NCI-H69 (cell line): Measurements from ENCODE around the gene PSD2.

ENCODE experiments used
- DNase-seq: peaks from one replicate; lab custom pipeline; 2025; lab: John Stamatoyannopoulos, UW

Gene PSD2

GRCh38 chr5:139811274-139811607, 15.6 kb downstream of the PSD2 start:
- DNase-seq = no peak

DNA sequence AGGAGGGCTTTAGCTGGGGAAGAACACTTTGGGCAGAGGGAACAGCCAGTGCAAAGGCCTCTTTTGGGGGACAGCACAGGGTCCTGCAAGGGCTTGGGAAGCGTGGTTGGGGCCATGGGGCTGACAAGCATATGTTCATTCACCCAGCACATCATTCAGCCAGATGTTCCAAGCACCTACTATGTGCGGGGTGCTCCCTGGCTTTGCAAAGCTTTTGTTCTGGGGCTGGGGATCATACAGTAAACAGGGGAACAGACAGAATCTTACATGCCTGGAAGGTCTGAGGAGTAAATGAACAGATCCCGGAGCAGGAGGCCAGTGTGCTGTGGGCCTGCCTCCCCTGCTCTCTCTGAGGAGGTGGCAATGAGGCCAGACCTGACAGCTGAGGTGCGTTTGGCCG, 16.7 kb downstream of the PSD2 start:
- no peak for DNase-seq

- DNase-seq = no peak
Measured at GRCh38 chr5:139812836-139813805, 17.5 kb downstream of the PSD2 start.

DNA sequence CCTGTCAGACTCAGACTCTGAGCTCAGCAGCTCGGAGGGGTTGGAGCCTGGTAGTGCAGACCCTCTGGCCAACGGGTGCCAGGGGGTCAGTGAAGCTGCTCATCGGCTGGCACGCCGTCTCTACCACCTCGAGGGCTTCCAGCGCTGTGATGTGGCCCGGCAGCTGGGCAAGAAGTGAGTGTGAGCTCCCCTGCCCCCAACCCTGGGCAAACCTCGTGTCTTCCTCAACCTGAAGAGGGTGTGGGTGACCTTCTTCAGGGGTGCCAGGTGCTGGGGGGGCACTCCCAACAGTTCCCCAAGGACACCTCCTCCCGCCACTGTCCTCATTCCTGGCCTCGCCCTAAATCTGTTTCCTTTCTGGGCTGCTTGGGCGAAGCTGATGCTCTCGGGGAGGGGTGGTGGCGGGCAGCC, 18.6 kb downstream of the PSD2 start:
- DNase-seq = no peak

DNA sequence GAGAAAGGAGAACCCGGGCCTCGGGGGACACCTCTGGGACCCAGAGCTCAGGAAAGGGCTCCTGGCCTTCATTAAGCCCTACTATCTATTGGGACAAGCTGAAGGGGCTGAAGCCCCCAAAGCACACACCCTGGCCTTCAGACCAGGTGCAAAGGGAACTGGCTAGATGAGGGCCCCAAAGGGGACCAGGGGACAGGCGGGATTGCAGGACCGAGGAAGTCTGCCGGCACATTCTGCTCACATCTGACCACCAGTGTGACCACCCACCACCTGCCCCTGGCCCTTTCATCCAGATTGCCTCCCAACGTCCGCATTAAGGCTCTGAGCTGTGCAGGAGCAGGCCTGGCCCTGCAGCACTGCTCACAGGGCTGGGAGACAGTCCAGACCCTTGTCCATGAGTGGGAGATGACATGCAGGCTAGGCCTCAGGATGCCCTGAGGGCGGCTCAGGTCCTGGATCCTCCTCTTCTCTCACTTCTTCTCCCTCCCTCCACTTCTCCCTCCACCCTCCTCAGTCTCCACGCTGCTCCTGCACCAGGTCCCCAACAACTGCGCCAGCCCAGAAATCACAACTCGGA, 19.2 kb downstream of the PSD2 start:
- no peak for DNase-seq

- DNase-seq = no peak
Measured at GRCh38 chr5:139816566-139816965, 21.0 kb downstream of the PSD2 start.

DNA sequence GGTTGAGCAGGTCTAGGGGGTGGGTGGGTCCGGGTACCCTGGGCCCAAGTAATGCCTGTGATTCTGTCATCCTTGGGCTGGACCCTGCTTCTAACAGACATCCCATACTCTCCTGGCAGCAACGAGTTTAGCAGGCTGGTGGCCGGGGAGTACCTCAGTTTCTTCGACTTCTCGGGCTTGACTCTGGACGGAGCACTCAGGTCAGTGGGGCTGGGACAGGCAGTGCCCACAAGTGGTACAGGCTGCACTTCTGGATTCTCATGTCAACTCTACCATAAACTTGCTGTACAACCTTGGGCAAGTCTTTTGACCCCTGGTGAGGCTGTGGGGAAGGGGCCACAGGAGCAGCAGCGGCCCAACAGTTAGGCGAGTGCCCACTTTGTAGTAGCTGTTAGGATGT, 21.8 kb downstream of the PSD2 start:
- DNase-seq = no peak

DNA sequence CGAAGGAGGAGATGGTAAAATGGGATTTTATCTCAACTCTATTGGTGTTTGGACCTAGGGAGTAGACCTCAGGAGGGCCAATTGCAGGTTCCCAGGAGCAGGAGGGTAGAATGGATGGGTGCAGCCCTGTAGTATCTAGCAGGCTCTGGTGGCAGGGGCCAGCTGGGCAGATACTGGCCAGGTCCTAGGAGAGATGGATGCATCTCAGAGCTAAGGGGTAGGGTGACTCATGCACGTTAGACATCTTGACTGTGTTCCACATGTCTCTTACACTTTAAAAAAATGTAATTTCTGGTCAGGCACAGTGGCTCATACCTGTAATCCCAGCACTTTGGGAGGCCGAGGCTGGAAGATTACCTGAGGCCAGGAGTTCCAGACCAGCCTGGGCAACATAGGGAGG, 22.4 kb downstream of the PSD2 start:
- DNase-seq = no peak

DNA sequence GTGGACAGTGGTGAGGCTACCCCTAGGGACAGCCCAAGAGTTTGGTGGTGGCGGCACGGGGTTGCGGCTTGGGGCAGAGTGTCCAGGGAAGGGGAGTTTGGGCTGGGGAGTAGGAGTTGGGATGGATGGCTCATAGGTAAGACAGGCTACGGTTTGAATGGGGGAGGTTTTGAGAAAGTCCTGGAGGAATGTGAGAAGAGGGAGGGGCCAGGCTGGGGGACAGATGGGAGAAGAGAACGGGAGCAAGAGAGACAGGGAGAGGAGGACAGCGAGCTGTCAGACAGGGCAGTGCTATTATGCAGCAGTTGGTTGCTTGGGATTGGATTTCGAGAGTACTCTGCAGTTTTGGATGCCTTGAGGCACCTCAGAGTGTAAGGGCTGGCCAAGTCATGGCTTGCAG, 24.5 kb downstream of the PSD2 start:
- no peak for DNase-seq

DNA sequence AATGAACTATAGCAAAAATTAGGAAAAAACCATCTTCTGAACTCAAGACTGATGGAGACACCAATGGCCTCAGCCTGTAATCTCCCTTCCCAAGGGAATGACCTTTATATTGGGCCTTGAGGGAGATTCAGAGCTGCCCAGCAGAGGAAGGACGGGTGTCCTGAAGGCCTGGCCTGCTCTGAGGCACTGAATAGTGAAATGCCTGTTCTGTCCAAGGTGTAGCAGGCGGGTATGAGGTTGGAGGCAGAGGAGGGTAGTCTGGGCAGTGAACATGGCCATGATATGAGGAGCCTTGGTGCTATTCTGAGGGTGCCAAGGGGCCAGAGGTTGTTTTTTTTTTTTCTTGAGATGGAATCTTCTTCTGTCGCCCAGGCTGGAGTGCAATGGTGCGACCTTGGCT, 25.0 kb downstream of the PSD2 start:
- DNase-seq = no peak

- no peak for DNase-seq
Measured at GRCh38 chr5:139821806-139822552, 26.4 kb downstream of the PSD2 start.

GRCh38 chr5:139822553-139823425, 27.2 kb downstream of the PSD2 start:
- DNase-seq = no peak

- no peak for DNase-seq
Measured at GRCh38 chr5:139823757-139824355, 28.2 kb downstream of the PSD2 start.

DNA sequence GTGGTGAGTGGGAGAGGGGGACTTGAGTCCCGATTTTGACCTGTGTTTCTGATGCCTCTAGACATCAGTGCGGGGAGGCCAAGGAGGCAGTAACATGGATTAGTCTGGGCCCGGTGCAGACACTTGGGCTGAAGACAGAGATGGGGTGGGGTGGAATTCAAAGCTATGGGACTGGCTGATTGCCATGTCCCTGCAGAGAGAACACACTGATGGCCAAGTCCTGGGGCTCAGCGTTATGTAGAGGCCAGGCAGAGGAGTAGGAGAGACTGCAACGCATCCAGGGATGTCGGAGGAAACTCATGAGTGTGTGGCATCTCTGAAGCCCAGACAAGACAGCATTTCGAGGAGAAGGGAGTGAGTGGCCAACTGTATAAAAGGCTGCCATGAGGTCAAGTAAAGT, 30.1 kb downstream of the PSD2 start:
- no peak for DNase-seq

DNA sequence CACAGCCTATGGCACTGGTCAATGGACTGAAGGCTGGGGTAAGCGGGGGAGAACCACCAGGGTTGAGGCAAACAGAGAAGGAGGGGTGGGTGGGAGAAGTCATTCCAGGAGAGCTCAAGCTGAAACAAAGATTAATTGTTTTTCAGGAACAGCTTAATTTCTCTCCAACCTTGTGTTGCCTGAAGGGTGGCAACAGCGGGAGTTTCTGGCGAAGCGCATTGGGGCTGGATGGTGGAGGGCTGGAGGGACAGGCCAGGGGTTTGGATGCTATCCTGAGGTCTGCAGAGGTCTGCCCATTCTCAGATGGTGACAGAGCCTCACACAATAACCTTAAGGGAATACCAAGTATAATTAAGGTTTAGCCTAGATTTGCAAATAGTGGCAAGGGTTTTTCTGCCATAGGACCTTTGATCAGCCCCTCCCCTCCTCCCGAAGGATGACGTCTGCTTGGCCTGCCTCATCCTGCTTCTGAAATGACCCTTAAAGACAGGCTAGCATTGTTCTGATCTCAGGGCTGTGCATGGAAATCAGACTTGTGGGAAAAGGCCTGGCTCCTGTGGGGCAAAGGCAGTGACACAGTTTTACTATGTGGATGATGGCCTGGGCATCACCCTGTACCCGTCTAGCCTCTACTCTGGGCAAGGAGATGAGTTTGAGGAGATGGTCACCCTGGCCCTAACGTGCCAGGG, 32.7 kb downstream of the PSD2 start:
- DNase-seq = no peak

DNA sequence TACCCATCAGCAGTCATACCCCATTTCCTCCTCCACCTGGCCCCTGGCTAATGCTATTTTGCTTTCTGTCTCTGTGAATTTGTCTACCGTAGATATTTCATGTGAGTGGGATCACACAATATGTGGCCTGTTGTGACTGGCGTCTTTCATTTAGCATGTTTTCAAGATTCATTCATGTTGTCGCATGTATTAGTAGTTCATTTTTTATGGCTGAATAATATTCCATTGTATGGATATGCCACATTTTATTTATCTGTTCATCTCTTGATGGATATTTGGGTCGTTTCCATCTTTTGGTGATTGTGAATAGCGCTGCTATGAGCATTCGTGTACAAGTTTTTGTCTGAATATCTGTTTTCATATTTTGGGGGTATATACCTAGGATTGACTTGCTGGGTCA, 33.9 kb downstream of the PSD2 start:
- DNase-seq = no peak

DNA sequence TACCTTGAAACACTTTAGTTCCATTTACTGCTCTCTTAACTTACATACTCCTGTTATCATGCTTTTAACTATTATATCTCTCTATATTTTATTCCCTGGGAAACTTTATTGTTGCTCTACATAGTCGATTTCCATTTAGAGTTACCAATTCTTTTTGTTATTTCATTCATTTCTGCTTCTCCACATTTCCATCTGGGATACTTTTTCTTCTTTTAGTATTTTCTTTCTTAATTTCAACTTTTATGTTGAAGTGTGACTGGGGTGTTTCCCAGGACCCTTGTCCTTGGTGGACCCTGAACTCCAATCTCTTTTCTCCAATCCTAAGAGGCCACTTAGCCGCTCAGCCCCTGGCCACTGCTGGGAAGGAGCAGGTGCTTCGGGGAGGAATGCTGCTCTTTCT, 36.0 kb downstream of the PSD2 start:
- no peak for DNase-seq

GRCh38 chr5:139833525-139833924, 37.9 kb downstream of the PSD2 start:
- DNase-seq = no peak

- DNase-seq = no peak
Measured at GRCh38 chr5:139835656-139836055, 40.0 kb downstream of the PSD2 start.

DNA sequence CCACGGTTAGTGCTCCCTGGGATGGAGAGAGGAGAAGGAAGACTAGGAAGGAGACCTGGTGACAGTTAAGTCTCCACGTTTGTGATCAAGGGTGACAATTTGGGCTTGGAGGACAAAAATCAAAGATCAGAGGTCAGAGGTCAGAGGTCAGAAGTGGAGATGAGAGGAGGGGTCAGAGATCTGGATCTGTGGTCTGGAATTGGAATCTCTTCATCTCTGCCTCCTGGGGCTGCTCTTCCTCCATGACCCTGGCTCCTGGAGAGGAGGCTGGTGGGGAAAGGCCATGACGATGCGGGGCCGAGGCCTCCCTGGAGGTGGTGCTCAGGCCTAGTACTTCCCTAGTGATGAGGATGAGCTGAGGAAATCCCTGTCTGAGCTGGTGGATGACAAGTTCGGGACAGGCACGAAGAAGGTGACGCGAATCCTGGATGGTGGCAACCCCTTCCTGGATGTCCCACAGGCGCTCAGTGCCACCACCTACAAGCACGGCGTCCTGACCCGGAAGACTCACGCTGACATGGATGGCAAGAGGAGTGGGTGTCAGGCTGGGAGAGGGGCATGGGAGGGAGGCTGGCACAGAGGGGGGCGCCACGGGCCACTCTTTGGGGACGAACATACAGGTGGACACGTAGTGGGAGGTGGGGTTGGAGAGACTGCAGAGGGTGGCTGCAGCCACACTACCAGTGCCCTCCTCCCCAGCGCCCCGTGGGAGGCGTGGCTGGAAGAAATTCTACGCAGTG, 41.0 kb downstream of the PSD2 start:
- DNase-seq = no peak
